Right cardiac atrium (tissue), 5 donors: ENCODE data around the gene SLC11A2. TPM values are rescaled to one million over a fixed set of nuclear protein-coding genes. Genes with fewer than 3 reads are reported as not detected.
"Not testable (repeated sequence)": the region's sequence is repeated elsewhere in the genome, so short reads cannot be mapped to it uniquely, and the experiment has no call there.

Experiments used
- ATAC-seq, 2 donors: fragments of 200-7000 bp; cut with Tn5 transposase; one replicate each; pipeline versions ENCODE4 v1.8.0 to v1.9.1; 2020; ENCODE audit warnings: moderate library complexity in 2 of 2, mild to moderate bottlenecking in 1 of 2
- DNase-seq, 3 donors: peaks; one replicate each; pipeline ENCODE4 v3.0.0-alpha.2; 2020
- H3K27ac ChIP-seq: one replicate; pipeline ENCODE4 v1.5.1; 2013; ENCODE audit warnings: mild to moderate bottlenecking, low read length, control low read depth, moderate library complexity
- H3K27me3 ChIP-seq: one replicate; pipeline ENCODE4 v1.6.1; 2013; ENCODE audit not compliant: control insufficient read depth, insufficient read depth
- H3K4me1 ChIP-seq: one replicate; pipeline ENCODE4 v1.6.1; 2013; ENCODE audit warnings: low read length; ENCODE audit not compliant: control insufficient read depth, insufficient read depth
- H3K4me3 ChIP-seq: one replicate; pipeline ENCODE4 v1.5.1; 2013; ENCODE audit warnings: low read length, control low read depth
- H3K9me3 ChIP-seq: one replicate; pipeline ENCODE4 v1.6.1; 2013; ENCODE audit warnings: low read length; ENCODE audit not compliant: control insufficient read depth
- WGBS: extraction: QIAGEN DNeasy Blood & Tissue Kit; methylation state at CpG from one replicate; pipeline ENCODE4 v1.1.7; 2013; 5-methylcytosine and 5-hydroxymethylcytosine counted together
- intact Hi-C, 4 donors: fragments of 100-400 bp; cut with DNase I; formaldehyde crosslinking; loops; one replicate each; pipeline versions ENCODE4 v1.11.0 to v1.14.0; 2022 to 2023
- polyA plus RNA-seq: library from polyadenylated mRNA; stranded (reverse); fragments of 200-250 nt; gene quantifications from one replicate; pipeline ENCODE4 v1.2.3, GENCODE V29; 2013
- total RNA-seq, 4 donors: library from RNA; stranded (reverse); fragmentation: NEBNext Ultra II Directional; extraction: Animal tissue kit (Norgen Biotek cat#: 25700); gene quantifications; one replicate each; pipeline ENCODE4 v1.2.1, GENCODE V29; 2021
- donor health status: healthy with polysubstance abuse.
- donor health status: DM: no; HTN: yes; CAD: no.
- donor health status: DM: no; HTN: no; CAD: no.
- donor health status: DM: no; HTN: yes; CAD: no; lungs with severe emphysema.
- donor health status: DM: yes; HTN: yes; CAD: no.

SLC11A2 gene
- total and polyA plus RNA-seq, 5 donors = 19.0 to 52.4 (median 49.5) TPM

DNA sequence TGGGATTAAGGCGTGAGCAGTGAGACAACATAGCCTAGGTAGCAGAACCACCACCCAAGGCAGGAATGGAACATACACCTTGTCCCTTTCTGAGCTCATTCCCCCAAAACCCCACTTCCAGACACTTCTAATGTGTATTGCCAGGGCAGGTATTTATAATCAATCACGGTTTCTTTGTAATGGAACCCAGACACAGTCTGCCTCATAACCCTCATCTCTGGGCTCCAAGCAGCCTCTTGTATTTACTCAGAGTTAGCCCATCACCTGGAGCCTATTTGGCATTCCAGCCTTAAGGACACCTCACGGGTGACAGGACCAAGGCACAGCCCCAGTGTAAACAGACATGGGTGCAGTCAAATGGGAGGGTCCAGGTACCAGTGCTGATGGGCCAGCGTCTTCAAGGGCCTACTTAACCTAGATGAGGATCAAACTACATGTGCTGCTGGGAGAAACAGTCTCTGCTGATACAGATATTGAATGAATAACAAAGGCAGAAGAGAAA, 76.3 kb downstream of the SLC11A2 start:
- WGBS = 95% methylated on average over 4 of the region's 4 CpGs

DNA sequence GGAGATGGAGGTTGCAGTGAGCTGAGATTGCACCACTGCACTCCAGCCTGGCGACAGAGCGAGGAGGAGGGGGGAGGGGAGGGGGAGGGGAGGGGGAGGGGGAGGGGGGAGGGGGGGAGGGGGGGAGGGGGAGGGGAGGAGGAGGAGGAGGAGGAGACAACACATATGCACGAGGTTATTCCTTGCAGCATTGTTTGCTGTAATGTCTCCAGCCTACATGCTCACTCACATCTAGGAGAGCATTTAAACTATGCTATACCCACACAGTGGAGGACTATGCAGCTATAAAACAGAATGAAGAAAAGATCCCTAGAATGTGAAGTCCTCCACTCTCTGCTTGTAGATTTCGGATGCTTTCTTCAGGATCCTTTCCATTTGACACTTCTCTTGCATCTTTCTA, 77.4 kb downstream of the SLC11A2 start:
- WGBS = 46% methylated on average over 2 of the region's 4 CpGs
- H3K27ac ChIP-seq = no peak overlapping the region
- H3K9me3 ChIP-seq = no peaks in the 10 kb centered on the region
- H3K4me1 ChIP-seq = no peaks in the 10 kb centered on the region
- DNase-seq = no peak
- intact Hi-C loops = no loop called here
- no peak for ATAC-seq
- no peak overlapping the region for H3K4me3 ChIP-seq
- H3K27me3 ChIP-seq = no peaks in the 10 kb centered on the region

More for the DNA sequence above, 76.3 kb downstream of the SLC11A2 start:
- no peak overlapping the region for H3K4me3 ChIP-seq
- no peak for DNase-seq
- H3K9me3 ChIP-seq = no peaks in the 10 kb centered on the region
- no peaks in the 10 kb centered on the region for H3K27me3 ChIP-seq
- intact Hi-C loops = no loop called here
- ATAC-seq = no peak
- H3K27ac ChIP-seq = no peak overlapping the region
- no peaks in the 10 kb centered on the region for H3K4me1 ChIP-seq

DNA sequence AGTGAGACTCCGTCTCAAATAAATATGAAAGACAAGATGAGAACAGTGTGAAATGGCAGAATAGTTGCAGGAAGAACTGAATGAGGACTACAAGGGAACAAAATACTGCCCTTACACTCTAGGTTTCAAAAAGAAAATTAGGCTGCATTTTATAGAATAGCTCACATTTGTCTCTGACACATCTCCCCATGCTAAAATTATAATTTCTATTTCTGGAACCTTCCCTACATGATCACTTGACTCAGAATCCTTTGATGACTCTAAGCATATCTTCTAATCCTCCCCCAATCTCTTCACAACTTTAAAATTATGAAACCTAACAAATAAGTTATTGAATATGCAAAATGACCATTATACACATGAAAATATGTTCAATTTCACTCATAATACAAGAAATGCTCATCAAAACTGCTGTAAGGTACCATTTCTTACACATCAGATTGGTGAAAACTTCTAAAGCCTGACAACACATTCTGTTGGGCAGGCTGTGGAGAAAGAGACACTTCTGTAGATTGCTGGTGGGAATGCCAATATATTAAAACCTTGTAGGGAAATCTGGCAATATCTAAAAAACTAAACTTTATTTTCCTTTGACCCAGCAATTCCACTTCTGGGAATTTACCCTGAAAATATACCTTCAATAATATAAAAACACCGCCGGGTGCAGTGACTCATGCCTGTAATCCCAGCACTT, 78.1 kb downstream of the SLC11A2 start:
- Histone ChIP-seq H3K4me1 (no peaks in the 10 kb centered on the region), H3K9me3 (no peaks in the 10 kb centered on the region), H3K27me3 (no peaks in the 10 kb centered on the region), H3K27ac (no peak overlapping the region), H3K4me3 (no peak overlapping the region)
- WGBS = 90% methylated on average over 3 of the region's 3 CpGs
- intact Hi-C loops = no loop called here
- no peak for ATAC-seq
- no peak for DNase-seq

DNA sequence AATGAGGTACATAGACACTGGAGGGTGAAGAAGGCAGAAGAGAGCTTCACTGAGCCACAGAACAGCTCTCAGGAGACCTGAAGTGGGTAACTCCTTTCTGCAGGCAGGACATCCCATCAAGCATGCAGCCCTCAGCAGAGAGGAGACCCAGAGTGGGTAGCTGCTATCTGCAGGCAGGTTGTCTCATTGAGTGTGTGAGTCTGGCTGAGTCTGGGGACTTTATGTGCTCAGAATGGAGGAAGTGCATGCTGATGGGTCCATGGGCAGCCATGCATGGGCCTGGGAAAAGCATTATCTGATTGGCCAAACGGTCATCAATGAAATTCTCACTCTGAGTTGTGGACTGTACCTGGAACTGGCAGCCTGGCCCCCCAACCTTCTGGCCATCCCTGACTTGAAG, 88.5 kb downstream of the SLC11A2 start:
- intact Hi-C loops = loop anchor here in 1 of 4 donors (10.0 kb wide), 1 partner anchor 113 kb away; no protein-coding TSS in a partner anchor
- Histone ChIP-seq H3K9me3 (no peaks in the 10 kb centered on the region), H3K27ac (no peak overlapping the region), H3K4me3 (no peak overlapping the region), H3K4me1 (peaks cover 6% of the 10 kb centered on the region), H3K27me3 (no peaks in the 10 kb centered on the region)
- no peak for DNase-seq
- WGBS = 93% methylated on average over 1 of the region's 1 CpG
- no peak for ATAC-seq

DNA sequence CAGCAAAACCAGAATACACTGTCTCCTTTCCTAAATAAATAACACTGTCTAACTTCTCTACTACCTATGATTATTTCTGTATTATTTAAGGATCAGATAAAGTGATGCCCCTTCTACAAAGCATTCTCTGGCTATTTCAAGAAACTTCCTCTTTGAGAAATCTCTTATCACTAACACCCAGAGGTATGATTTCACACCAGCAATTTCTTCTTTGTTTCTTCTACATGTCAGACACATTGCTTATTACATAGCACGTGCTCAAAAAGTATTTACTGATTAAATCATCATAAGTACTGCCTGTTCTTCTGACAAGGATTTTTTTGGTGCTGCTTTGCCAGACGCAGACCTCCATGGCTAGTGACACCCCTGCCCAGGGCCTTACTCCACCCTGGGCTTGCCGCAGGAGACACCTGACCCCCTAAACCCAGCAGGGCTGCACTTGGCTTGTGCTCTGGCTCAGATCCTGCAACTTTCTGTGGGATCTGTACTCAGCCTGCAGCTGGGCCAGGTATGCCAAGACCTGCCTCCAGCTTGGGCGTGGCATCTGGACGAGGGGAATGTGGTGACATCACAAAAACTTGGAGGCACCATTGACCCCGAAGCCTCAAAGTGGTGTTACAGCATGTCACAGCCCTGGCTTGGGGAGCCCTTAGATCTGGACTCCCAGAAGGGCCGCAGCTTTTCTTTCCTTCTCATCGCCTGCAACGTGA, 89.2 kb downstream of the SLC11A2 start:
- Histone ChIP-seq H3K27ac (no peak overlapping the region), H3K9me3 (no peaks in the 10 kb centered on the region), H3K27me3 (no peaks in the 10 kb centered on the region), H3K4me3 (no peak overlapping the region), H3K4me1 (peaks cover 6% of the 10 kb centered on the region)
- ATAC-seq (no peak), DNase-seq (no peak)
- 87% methylated on average over 9 of the region's 9 CpGs for WGBS
- intact Hi-C loops = loop anchor here in 1 of 4 donors (10.0 kb wide), 1 partner anchor 112 kb away; no protein-coding TSS in a partner anchor

DNA sequence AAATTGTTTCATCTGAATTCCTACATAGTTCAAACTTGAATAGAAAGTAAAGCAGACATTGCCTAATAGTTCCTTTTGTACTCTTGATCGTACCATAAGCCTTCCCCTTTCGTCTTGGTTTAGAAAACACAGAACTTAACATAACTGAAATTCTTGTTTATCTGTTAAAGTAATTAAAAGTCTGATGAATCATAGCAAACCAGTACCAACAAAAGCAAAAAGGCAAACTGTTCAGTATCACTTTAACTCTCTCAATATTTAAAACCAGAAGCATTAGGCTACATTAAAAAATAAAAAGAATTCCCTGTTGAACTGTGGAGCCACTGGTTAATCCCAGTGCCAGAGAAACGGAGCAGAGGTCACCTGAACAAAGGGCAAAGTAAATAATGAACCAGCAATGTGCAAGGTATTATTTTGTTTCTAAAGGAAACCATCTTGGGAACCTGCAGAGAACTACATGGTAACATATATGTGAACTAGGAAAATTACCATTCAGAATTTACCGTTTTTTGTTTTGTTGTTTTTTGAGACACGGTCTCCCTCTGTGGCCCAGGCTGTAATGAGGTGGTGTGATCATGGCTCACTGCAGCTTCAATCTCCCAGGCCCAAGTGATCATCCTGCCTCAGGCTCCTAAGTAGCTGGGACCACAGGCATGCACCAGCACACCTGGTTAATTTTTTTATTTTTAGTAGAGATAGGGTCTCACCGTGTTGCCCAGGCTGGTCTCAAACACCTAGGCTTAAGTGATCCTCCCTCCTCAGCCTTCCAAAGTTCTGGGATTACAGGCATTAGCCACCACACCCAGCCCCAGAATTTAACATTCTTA, 91.0 kb downstream of the SLC11A2 start:
- WGBS = 51% methylated on average over 6 of the region's 6 CpGs
- no peaks in the 10 kb centered on the region for H3K9me3 ChIP-seq
- H3K4me1 ChIP-seq = peaks cover 6% of the 10 kb centered on the region
- H3K4me3 ChIP-seq = no peak overlapping the region
- no peaks in the 10 kb centered on the region for H3K27me3 ChIP-seq
- ATAC-seq (peak; percentile 48 to 61), DNase-seq (no peak)
- intact Hi-C loops = loop anchor here in 1 of 4 donors (10.0 kb wide), 1 partner anchor 110 kb away; no protein-coding TSS in a partner anchor
- H3K27ac ChIP-seq = peak overlapping the region; percentile 68

DNA sequence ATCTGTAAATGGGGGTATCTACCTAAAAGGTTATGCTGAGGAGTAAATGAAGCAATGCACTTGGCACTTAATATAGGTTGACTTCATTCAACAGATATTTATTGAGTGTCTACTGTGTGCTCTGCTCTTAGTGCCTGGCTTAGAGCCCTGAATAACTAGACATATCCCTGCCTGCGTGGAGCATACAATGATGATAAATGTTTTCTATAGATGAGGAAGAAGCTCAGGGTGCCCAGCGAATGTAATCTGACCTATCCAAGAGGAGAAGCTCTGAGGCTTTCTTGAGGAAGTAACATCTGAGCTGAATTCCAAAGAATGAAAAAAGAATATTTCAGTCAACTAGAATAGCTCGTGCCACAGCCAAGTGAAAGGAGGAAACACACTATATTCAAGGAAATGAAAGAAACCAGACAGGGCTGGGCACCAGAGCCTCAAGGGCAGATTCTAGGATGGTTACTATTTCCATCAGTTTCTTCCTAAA, 91.8 kb downstream of the SLC11A2 start:
- Histone ChIP-seq H3K27me3 (no peaks in the 10 kb centered on the region), H3K4me1 (peaks cover 6% of the 10 kb centered on the region), H3K9me3 (no peaks in the 10 kb centered on the region), H3K4me3 (no peak overlapping the region), H3K27ac (peak overlapping the region; percentile 77)
- 38% methylated on average over 3 of the region's 3 CpGs for WGBS
- ATAC-seq (peak; percentile 53 to 64), DNase-seq (no peak)
- intact Hi-C loops = loop anchor here in 1 of 4 donors (10.0 kb wide), 1 partner anchor 110 kb away; no protein-coding TSS in a partner anchor

DNA sequence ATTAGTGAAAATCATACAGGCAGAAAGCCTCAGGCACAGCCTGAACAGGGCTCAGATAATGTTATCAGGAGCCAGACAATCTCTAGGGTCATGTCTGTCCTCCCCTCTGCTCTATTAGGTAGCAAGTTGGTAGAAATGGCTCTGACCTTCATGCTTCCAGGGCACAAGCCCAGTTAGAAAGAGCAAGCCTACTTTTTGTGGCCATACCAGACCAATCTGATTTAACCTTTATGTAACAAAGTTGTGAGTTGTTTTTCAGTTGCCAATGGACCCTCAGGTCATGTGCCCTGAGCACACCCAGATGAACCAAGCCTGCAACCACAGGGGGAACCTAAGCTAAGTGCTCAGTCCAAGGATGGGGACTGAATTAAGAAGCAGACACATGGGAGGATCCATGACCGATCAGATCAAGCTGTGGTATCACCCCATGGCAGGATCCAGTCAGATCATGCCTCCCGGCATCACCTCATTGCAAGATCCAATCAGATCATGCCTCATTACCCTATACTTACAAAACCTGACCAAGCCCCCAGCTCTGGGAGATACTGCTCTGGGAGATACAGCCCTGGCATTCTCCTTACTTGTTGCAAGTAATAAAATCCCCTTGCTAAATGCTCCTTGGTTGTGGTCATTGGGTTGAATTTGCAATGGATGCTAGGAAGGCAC, 92.6 kb downstream of the SLC11A2 start:
- no peak overlapping the region for H3K27ac ChIP-seq
- ATAC-seq = no peak
- H3K27me3 ChIP-seq = no peaks in the 10 kb centered on the region
- no peaks in the 10 kb centered on the region for H3K9me3 ChIP-seq
- WGBS = 97% methylated on average over 2 of the region's 2 CpGs
- H3K4me3 ChIP-seq = no peak overlapping the region
- H3K4me1 ChIP-seq = peaks cover 7% of the 10 kb centered on the region
- intact Hi-C loops = loop anchor here in 1 of 4 donors (10.0 kb wide), 1 partner anchor 109 kb away; no protein-coding TSS in a partner anchor
- no peak for DNase-seq

DNA sequence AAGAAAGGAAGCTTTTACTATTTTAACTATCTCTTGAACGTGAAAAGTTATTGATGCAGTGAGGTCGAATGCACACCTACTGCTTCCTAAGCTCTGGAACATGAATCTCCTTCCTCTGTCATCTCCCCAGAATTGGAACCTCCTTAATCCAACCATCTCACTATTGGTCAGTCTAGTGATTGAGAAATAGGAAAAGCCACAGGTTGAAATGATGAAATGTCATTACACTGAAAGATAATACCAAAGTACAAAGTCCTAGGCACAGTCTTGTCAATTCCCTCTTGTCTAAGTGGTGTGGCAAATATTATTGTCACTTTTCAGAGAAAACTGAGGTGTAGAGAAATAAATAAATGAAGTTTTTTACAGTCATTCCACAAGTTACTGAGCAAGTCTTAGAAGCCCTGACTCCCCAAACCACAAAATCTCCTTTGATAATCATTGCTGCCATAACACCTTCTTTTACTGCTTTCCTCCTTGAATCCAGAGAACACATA, 93.3 kb downstream of the SLC11A2 start:
- Histone ChIP-seq H3K27me3 (no peaks in the 10 kb centered on the region), H3K4me3 (no peak overlapping the region), H3K27ac (no peak overlapping the region), H3K9me3 (no peaks in the 10 kb centered on the region), H3K4me1 (peaks cover 13% of the 10 kb centered on the region)
- no peak for DNase-seq
- ATAC-seq = no peak
- 71% methylated on average over 2 of the region's 2 CpGs for WGBS
- intact Hi-C loops = loop anchor here in 1 of 4 donors (10.0 kb wide), 1 partner anchor 108 kb away; no protein-coding TSS in a partner anchor

DNA sequence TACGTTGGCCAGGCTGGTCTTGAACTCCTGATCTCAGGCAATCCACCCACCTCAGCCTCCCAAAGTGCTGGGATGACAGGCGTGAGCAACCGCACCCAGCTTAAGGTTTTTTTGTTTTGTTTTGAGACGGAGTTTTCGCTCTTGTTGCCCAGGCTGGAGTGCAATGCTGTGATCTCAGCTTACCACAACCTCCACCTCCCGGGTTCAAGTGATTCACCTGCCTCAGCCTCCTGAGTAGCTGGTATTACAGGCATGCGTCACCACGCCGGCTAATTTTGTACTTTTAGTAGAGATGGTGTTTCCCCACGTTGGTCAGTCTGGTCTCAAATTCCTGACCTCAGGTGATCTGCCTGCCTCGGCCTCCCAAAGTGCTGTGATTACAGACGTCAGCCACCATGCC, 95.7 kb downstream of the SLC11A2 start:
- peaks cover 12% of the 10 kb centered on the region for H3K4me1 ChIP-seq
- not testable (repeated sequence) for ATAC-seq, H3K27ac ChIP-seq, H3K27me3 ChIP-seq, DNase-seq, H3K9me3 ChIP-seq, H3K4me3 ChIP-seq
- 92% methylated on average over 12 of the region's 12 CpGs for WGBS
- intact Hi-C loops = loop anchor here in 1 of 4 donors (10.0 kb wide), 1 partner anchor 106 kb away; no protein-coding TSS in a partner anchor
